K562 (cell line): ENCODE results near the gene INCENP. TPM values are rescaled to one million over a fixed set of nuclear protein-coding genes. Genes with fewer than 3 reads are reported as not detected.

ENCODE experiments used
- BCLAF1 ChIP-seq, 2 experiments: fragments of 450-650 bp in 1 of 2; IDR thresholded peaks; 2 replicates each; pipeline ENCODE4 v1.6.1; 2011 to 2017; ENCODE audit warnings: low read depth in 2 of 2, antibody characterized with exemption in 1 of 2, borderline replicate concordance in 1 of 2, low read length in 1 of 2, mild to moderate bottlenecking in 1 of 2, mixed read lengths in 1 of 2; ENCODE audit not compliant: control insufficient read depth in 1 of 2
- DPF2 ChIP-seq: fragments of 450-650 bp; IDR thresholded peaks from 2 replicates; pipeline ENCODE4 v1.6.1; 2016
- KDM1A ChIP-seq, 2 experiments: fragments of 450-650 bp; IDR thresholded peaks; 2 replicates each; pipeline ENCODE4 v1.6.1; 2016; ENCODE audit warnings: mild to moderate bottlenecking in 2 of 2
- NONO ChIP-seq, 2 experiments: fragments of 200-400 bp in 1 of 2; fragments of 450-650 bp in 1 of 2; formaldehyde crosslinking in 1 of 2; IDR thresholded peaks; 2 replicates each; pipeline ENCODE4 v1.6.1; 2017; ENCODE audit warnings: low read depth in 2 of 2, mild to moderate bottlenecking in 2 of 2, moderate library complexity in 2 of 2, low read length in 1 of 2
- OTX1 ChIP-seq: fragments of 450-650 bp; formaldehyde crosslinking; IDR thresholded peaks from 2 replicates; pipeline ENCODE4 v1.4.0; 2022; ENCODE audit warnings: mild to moderate bottlenecking
- POLR2AphosphoS5 ChIP-seq: IDR thresholded peaks from 2 replicates; pipeline ENCODE4 v1.6.1; 2011; ENCODE audit warnings: mild to moderate bottlenecking, low read depth, low read length, moderate library complexity; ENCODE audit not compliant: control insufficient read depth, insufficient read depth
- SMARCB1 ChIP-seq: IDR thresholded peaks from 2 replicates; pipeline ENCODE4 v1.6.1; 2011; ENCODE audit warnings: improper control_type of control experiment, low read depth; ENCODE audit not compliant: insufficient read length
- ZBTB40 ChIP-seq, 2 experiments: fragments of 450-650 bp in 1 of 2; sonication (generic) in 1 of 2; formaldehyde crosslinking in 1 of 2; IDR thresholded peaks; 2 replicates each; pipeline versions ENCODE4 v1.7.1 to v1.9.0; 2016 to 2022; ENCODE audit warnings: inconsistent platforms in 1 of 2, mild to moderate bottlenecking in 1 of 2, missing genetic modification reagents in 1 of 2
- ZBTB49 ChIP-seq: sonication (generic); formaldehyde crosslinking; IDR thresholded peaks from 2 replicates; pipeline ENCODE4 v1.8.0; 2022; ENCODE audit warnings: missing genetic modification reagents, mild to moderate bottlenecking, borderline replicate concordance
- ZNF395 ChIP-seq: fragments of 200-800 bp; sonication (Bioruptor generic); IDR thresholded peaks from 2 replicates; pipeline ENCODE4 v1.6.1; 2017; ENCODE audit warnings: missing genetic modification characterization, missing compliant biosample characterization
- polyA plus RNA-seq, 8 experiments: library from polyadenylated mRNA; depleted of rRNA in 4 of 8; stranded (reverse) in 5 of 8; unstranded in 3 of 8; fragments of >200 nt; fragmentation: Nextera tagmentation in 2 of 8; fragmentation: Illumina TruSeq in 1 of 8; extraction: Ambion mirVana in 2 of 8; extraction: Trizol in 1 of 8; gene quantifications; 2 replicates each; pipeline versions ENCODE4 v1.2.1 to v1.2.3, GENCODE V29; 2011 to 2014; ENCODE audit warnings: inconsistent platforms in 1 of 8, missing spikeins in 1 of 8
- total RNA-seq, 7 experiments: library from RNA; depleted of rRNA in 6 of 7; stranded (reverse); fragments of >200 nt in 6 of 7; fragmentation: Illumina TruSeq in 2 of 7; extraction: Trizol in 2 of 7; gene quantifications; 2 replicates each; pipeline versions ENCODE4 v1.2.1 to v1.2.3, GENCODE V29; 2011 to 2021; ENCODE audit warnings: low replicate concordance in 1 of 7

INCENP gene
- total and polyA plus RNA-seq, 9 of the 15 experiments (the other 6 are each of a cell fraction or from before 2014, with no cell fraction given) = 1.1 to 97.9 (median 28.2) TPM

GRCh38 chr11:62108971-62109404 is 14.8 kb upstream of the INCENP start (continued):
- TF ChIP-seq ZBTB40 (IDR thresholded peaks at IDR 0.05) (no peak), ZBTB40 (CRISPR knock-in tag; IDR thresholded peaks at IDR 0.05) (no peak), ZBTB49 (CRISPR knock-in tag) (no peak), POLR2AphosphoS5 (no peak), NONO (IDR thresholded peaks at IDR 0.05; ENCODE audit: low read depth in 2 of 2, low read length in 1 of 2) (no peak), BCLAF1 (IDR thresholded peaks at IDR 0.05; ENCODE audit: borderline replicate concordance in 1 of 2, control insufficient read depth in 1 of 2, low read depth in 2 of 2, low read length in 1 of 2) (no peak), SMARCB1 (no peak), ZNF395 (CRISPR knock-in tag) (no peak), KDM1A (IDR thresholded peaks at IDR 0.05) (peak; percentile 98 to 99), OTX1 (CRISPR knock-in tag) (no peak), DPF2 (no peak)
